Measurements from ENCODE around the gene MYMK.

DNA sequence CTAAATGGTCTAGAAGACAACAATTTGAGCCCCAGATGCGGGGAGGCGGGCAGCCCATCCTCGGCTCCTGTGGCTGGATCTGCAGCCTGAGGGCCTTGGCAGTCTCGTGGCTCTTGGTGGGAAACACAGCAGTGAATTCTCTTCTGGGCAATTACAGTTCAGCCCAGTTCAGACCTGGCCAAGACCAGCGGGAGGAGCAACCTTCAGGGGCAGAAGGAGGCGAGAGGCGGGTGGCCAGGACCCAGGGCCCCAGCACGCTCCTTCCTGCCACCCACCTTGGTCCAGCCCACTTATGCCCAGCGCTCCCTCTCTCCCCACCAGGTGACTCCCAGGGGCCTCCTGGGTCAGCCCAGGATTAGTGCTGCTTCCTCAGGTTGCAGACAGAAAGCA lies 7.8 kb downstream of the MYMK start:
- TF ChIP-seq EZH2 (IDR thresholded peaks at IDR 0.05) (no peak), POLR2AphosphoS5 (IDR thresholded peaks at IDR 0.05; ENCODE audit: borderline replicate concordance, low read depth, low read length) (no peak)

Data from SK-N-MC (cell line).